Chondrocyte (in vitro differentiated cells): ENCODE measurements around the gene CHRNA7. TPM values are rescaled to one million over a fixed set of nuclear protein-coding genes. Genes with fewer than 3 reads are reported as not detected.

Source experiments
- DNase-seq: peaks from one replicate; pipeline ENCODE4 v3.0.0; 2021; ENCODE audit warnings: mixed read lengths, low spot score
- H3K27ac Mint-ChIP-seq: one replicate; pipeline ENCODE4 v1.8.0; 2021; ENCODE audit warnings: mild to moderate bottlenecking, moderate library complexity, mixed read lengths; ENCODE audit not compliant: unreplicated experiment
- H3K27me3 Mint-ChIP-seq: 2 replicates; pipeline ENCODE4 v1.8.0; 2021; ENCODE audit warnings: low read depth, mixed read lengths
- H3K36me3 Mint-ChIP-seq: 2 replicates; pipeline ENCODE4 v1.8.0; 2021; ENCODE audit warnings: low read depth, mixed read lengths
- H3K4me1 Mint-ChIP-seq: 2 replicates; pipeline ENCODE4 v1.8.0; 2021; ENCODE audit warnings: low read depth, mild to moderate bottlenecking, mixed read lengths
- H3K4me3 Mint-ChIP-seq: one replicate; pipeline ENCODE4 v1.8.0; 2021; ENCODE audit warnings: mild to moderate bottlenecking, moderate library complexity, mixed read lengths; ENCODE audit not compliant: unreplicated experiment
- H3K9me3 Mint-ChIP-seq: 2 replicates; pipeline ENCODE4 v1.8.0; 2021; ENCODE audit warnings: low read depth, mixed read lengths
- CTCF ChIP-seq: fragments of 200-600 bp; sonication (generic); IDR thresholded peaks from 2 replicates; pipeline ENCODE4 v1.5.0; 2021; ENCODE audit warnings: antibody characterized with exemption, mild to moderate bottlenecking, moderate library complexity
- total RNA-seq: library from RNA; stranded (reverse); gene quantifications from 3 replicates; pipeline ENCODE4 v1.2.1, GENCODE V29; 2021

CHRNA7 gene
- total RNA-seq, 1 donor from 2014 or later, result 1.5 TPM

GRCh38 chr15:32003558-32003957 lies 26.8 kb upstream of the CHRNA7 start:
- peaks cover 3% of the 10 kb centered on the region for H3K27me3 Mint-ChIP-seq
- H3K27ac Mint-ChIP-seq, result no peak overlapping the region
- H3K4me1 Mint-ChIP-seq, result no peaks in the 10 kb centered on the region
- H3K9me3 Mint-ChIP-seq, result no peaks in the 10 kb centered on the region
- no peak for DNase-seq
- no peak for TF ChIP-seq CTCF
- H3K36me3 Mint-ChIP-seq, result no peaks in the 10 kb centered on the region
- H3K4me3 Mint-ChIP-seq, result no peak overlapping the region

- Mint-ChIP-seq H3K4me1 (no peaks in the 10 kb centered on the region), H3K27me3 (peaks cover 3% of the 10 kb centered on the region), H3K9me3 (no peaks in the 10 kb centered on the region), H3K27ac (no peak overlapping the region), H3K36me3 (no peaks in the 10 kb centered on the region), H3K4me3 (no peak overlapping the region)
- no peak for DNase-seq
- TF ChIP-seq CTCF, result no peak
Observed at GRCh38 chr15:32004249-32004648, 26.1 kb upstream of the CHRNA7 start.

GRCh38 chr15:32007355-32007960 lies 22.9 kb upstream of the CHRNA7 start:
- Mint-ChIP-seq H3K9me3 (no peaks in the 10 kb centered on the region), H3K27ac (no peak overlapping the region), H3K4me3 (no peak overlapping the region), H3K36me3 (no peaks in the 10 kb centered on the region), H3K27me3 (no peaks in the 10 kb centered on the region), H3K4me1 (no peaks in the 10 kb centered on the region)
- no peak for TF ChIP-seq CTCF
- no peak for DNase-seq

- H3K27me3 Mint-ChIP-seq, result peaks cover 2% of the 10 kb centered on the region
- H3K4me1 Mint-ChIP-seq, result no peaks in the 10 kb centered on the region
- peaks cover 4% of the 10 kb centered on the region for H3K9me3 Mint-ChIP-seq
- H3K36me3 Mint-ChIP-seq, result peaks cover 2% of the 10 kb centered on the region
- no peak overlapping the region for H3K27ac Mint-ChIP-seq
- no peak for DNase-seq
- no peak for TF ChIP-seq CTCF
- no peak overlapping the region for H3K4me3 Mint-ChIP-seq
Observed at GRCh38 chr15:32014953-32015352, 15.4 kb upstream of the CHRNA7 start.

GRCh38 chr15:32020156-32020555 lies 10.2 kb upstream of the CHRNA7 start:
- Mint-ChIP-seq H3K36me3 (no peaks in the 10 kb centered on the region), H3K9me3 (no peaks in the 10 kb centered on the region), H3K27me3 (peaks cover 24% of the 10 kb centered on the region), H3K4me3 (no peak overlapping the region), H3K27ac (no peak overlapping the region), H3K4me1 (no peaks in the 10 kb centered on the region)
- no peak for TF ChIP-seq CTCF
- no peak for DNase-seq
